Fibroblast of skin of right biceps (primary cell): ENCODE results near the gene MTA1.

Source experiments
- DNase-seq: peaks from one replicate; pipeline ENCODE4 v3.0.0-alpha.2; 2013

MTA1 gene

DNA sequence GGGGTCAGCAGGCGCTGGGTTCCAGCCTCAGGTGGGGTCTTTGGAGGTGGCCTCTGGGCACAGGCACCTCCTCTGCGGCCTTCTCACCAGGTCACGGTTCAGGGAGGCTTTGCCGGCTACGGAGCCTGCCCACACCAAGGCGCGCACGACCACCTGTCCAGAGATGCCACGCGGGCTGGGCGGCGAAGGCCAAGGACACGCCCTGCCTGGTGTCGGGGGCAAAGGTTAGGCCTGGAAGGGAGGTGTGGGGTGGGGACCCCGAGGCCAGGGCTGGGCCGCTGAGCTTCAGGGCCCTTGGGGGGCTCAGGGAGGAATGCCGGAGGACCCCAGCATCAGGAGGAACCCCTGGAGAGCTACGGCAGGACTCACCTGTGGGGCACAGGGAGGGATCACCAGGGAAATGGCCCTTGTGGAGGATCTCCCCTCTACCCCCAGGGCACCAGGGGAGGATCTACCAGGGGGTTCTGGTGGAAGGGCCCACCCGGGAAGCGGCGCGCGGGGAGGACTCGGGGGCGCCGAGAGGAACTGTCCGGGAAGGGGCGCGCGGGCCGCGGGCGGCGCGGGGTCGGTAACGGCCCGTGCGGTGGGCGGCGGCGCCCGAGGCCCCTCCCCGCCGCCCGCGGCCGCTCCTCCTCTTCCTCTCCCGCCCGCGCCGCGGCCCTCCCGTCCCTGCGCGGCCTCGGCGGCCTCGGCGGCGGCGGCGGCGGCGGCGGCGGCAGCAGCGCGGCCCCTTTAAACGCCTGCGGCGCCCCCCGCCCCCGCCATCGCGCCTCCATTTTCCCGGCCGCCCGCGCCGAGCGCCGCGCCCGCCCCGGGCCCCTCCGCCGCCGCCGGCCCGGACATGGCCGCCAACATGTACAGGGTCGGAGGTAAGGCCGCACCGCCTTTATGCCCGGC is at the start of gene MTA1:
Gene MTA1, plus strand, starts transcription at position 633 of the 897 bp plus-strand sequence. Its CDS starts 209 bp downstream, at position 842.
- DNase-seq: peak; percentile 56

DNA sequence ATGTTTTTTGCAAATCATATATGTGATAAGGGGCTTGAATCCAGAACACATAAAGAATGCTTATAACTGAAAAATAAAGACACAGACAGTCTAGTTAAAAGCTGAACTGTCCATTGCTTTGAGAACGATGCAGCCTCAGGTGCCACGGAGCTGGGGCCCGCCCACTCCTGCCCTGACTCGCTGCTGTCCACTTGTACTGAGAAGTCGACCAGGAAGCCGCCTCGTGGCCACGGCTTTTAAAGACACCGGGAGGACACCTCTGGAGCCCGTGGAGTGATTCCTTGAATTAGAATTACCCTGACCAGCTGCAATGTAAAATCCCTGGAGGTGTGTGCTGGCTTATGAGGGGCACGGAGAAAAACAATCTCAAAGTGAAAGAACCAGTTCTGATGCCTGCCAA is 45.2 kb upstream of the MTA1 start:
- no peak for DNase-seq

DNA sequence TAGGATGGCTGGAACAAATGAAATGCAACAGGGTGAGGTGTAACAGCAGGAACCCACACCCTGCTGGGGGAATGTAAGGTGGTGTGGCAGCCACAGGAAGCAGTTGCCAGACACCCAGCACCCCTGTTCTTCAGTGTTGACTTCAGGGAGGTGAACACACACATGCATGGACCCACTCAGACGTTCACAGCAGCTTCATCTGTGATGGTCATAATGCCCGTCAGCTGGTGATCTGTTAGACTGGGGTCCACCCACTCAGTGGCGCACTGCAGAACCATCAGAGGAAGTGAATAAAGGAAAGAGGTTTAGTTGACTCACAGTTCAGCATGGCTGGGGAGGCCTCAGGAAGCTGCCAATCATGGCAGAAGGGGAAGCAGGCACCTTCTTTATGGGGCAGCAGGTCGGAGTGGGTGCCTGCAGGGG is 44.0 kb upstream of the MTA1 start:
- DNase-seq: no peak

DNA sequence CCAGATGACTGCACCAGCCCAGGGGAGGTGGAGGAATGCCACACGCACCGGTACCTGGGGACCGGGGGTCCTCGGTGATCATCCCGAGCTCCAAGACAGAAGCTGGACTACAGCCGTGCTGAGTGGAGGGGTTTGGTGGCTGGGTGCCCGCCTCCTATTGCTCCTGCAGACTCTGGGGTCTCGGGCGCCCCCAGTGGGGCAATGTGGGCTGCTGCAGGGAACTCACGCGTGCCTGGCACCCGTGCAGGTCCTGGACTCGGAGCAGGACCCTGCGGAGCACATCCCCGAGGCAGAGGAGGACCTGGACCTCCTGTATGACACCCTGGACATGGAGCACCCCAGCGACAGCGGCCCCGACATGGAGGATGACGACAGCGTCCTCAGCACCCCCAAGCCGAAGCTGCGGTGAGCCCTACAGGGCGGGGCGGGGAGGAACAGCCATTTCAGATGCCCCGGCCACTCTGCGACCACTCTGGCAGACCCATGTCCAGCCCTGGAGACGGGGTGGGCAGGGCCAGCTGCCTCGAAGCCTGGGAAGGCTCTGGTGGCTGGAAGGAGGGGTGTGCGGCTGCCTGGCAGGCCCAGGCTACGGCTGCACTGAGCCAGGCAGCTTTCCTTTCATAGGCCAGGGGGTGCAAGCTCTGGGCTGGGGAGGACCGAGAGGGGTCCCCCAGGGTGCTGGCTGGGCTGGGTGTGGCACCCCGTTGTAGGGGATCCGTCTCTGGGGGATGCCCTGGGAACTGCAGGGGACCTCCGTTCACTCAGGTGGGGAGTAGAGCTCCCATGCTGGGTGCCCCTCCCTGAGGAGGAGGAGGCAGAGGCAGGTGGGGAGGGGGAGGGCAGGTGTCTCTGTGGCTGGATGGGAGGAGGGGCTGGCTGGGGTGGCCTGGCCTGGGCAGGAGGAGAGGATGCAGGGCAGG is 42.8 kb upstream of the MTA1 start:
- no peak for DNase-seq

DNA sequence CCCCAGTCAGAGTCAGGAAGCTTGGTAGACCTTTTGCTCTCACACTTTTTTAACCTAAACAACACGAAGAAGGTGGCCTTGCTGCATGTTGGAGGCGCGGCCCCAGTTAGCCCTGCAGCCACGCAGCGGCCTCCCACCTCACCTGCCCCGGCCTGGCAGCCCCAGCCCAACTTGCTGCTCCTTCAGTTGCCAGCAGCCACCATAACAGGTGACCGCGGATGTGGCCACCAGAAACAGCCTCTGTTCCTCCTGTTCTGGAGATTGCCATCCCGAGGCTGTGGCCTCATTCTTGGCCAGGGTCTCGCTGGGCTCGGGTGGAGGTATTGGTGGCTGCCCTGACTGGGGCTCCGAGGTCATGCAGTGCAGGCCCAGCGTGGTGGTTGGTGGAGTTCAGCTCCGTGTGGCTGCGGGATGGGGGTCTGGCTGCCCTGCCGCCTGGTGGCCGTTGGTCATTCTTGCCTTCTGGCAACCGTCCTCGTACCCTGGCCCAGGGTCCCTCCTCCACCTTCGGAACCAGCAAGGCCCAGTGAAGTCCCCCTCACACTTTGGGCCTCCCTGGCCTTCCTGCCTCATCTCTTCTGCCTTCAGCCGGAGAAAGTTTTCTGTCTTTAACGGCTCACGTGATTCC is 42.0 kb upstream of the MTA1 start:
- no peak for DNase-seq

DNA sequence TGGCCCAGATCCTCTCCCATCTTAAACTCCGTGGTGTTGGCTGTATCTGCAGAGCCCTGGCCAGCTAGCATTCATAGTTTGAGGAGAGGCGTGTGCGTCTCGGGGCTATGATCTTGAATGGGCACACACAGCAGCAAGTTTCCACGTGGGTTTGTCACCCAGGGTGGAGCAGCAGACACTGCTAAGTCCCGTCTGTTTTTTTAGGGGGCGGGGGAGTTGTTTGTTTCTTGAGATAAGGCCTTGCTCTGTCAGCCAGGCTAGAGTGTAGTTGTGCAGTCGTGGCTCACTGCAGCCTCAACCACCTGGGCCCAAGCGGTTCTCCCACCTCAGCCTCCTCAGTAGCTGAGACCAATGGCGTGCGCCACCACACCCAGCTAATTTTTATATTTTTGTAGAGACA is 41.4 kb upstream of the MTA1 start:
- DNase-seq: no peak

DNA sequence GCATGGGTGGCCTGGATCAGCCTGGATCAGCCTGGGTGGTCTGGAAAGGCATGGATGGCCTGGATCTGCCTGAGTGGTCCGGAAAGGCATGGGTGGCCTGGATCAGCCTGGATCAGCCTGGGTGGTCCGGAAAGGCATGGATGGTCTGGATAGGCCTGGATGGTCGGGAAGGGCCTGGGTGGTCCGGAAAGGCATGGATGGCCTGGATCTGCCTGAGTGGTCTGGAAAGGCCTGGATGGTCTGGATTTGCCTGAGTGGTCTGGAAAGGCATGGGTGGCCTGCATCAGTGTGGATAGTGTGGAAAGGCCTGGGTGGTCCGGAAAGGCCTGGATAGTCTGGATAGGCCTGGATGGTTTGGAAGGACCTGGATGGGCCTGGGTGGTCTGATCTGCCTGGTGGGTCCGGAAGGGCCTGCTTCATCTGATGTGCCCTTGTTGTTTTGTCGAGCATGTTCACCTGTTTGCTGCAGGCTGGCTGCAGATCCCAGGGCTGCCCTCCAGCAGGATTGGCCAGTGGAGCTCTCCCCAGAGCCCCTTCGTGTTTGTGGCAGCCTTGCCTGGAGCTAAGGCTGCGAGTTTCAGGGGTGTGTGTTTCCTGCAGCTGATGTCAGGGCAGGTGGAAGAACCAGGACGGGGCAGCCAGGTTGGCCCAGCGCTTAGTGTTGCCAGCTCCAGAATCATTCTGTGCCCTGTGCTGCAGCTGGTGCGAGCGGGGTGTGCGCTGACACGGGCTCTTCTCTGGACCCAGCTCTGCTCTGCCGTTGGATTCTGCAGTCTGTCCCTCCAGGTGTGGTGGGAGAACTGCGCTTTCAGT is 40.5 kb upstream of the MTA1 start:
- no peak for DNase-seq

DNA sequence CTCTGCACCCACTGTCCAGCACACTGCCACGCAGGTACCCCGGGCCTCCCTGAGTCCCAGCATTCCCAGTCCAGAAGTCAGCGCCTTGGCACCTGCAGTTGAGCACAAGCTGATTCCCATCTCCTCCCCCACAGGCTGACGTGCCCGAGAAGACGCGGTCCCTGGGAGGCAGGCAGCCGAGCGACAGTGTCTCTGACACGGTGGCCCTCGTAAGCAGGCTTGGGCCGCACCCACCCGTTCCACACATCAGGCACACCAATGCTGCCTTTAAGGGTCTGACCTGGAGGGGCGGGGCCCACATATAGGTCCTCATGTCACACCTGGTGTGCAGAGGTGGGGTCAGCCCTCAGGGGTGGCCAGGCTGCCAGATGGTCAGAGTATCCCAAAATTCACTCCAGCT is 39.7 kb upstream of the MTA1 start:
- no peak for DNase-seq

DNA sequence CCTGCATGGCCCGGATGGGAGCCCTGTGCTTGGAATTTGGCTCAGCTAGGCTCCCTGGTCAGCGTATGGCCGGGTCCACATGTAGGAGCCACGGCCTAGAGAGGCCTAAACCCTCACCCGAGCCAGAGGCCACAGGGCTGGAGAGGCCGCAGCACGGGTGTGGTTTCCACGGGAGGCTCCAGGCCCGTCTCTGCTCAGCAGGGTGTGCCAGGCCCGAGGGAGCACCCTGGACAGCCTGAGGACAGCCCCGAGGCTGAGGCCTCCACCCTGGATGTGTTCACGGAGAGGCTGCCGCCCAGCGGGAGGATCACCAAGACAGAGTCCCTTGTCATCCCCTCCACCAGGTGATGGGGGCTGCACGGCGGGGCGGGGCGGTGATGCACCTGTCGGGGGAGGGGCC is 38.9 kb upstream of the MTA1 start:
- no peak for DNase-seq

DNA sequence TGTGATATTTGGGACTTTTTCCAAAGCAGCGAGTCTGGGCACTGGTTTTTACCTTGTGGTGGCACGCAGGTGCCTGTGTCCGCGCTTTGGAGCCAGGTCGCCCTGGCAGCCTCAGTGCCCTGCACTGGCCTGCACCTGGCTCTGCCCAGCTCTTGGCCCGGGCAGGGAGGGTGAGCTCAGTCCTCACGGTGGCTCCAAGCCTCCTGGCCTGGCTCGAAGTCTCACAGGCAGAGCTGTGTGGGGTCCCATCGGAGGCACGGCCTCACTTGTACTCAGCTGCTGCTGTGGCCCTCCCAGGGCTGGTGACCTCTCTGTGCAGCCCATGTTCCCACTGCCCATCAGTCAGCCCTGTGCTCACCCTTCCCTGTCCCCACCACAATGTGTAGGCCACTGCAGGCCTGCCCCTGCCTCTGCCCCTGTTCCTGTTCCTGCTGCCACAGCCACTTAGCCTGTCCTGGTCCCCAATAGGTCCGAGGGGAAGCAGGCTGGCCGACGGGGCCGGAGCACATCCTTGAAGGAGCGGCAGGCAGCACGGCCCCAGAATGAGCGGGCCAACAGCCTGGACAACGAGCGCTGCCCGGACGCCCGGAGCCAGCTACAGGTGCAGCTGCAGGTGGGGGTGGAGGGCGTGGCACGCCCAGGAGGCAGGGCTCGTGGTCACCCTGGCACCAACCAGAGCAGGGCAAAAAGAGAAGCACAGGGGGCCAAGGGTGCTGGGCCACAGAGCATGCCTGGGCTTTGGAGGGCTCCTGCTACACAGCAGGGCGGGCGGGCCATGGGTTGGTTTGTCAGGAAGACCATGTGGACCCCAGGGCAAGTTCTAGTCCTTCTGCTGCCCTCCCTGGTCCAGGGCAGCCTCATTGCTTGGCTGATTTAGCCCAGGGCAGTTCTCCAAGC is 37.9 kb upstream of the MTA1 start:
- DNase-seq: no peak

DNA sequence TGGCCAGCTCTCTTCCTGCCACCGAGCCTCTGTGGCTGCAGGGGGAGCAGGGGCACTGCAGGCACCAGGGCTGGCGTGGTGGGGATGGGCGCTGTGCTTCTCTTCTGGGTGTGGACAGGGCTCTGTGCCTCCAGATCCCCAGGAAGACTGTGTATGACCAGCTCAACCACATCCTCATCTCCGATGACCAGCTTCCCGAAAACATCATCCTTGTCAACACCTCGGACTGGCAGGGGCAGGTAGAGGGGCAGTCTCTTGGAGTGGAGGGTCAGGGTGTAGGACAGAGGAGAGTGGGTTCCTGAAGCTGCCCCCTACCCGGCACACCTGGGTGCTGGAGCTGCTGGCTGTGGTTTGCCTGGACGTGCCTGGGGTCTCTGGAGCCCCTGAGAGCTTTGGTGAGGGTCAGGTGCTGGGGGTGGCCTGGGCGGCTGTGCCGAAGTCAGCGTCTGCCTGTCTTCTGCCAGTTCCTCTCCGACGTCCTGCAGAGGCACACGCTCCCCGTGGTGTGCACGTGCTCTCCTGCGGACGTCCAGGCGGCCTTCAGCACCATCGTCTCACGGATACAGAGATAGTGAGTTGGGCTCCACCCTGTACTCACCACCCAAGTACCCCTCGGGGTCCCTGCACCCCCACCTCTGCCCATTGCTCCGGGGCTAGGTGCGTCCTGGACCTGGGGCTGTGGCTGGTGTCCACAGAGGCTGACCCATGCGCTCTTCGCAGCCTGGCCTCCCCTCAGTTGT is 37.1 kb upstream of the MTA1 start:
- DNase-seq: no peak

DNA sequence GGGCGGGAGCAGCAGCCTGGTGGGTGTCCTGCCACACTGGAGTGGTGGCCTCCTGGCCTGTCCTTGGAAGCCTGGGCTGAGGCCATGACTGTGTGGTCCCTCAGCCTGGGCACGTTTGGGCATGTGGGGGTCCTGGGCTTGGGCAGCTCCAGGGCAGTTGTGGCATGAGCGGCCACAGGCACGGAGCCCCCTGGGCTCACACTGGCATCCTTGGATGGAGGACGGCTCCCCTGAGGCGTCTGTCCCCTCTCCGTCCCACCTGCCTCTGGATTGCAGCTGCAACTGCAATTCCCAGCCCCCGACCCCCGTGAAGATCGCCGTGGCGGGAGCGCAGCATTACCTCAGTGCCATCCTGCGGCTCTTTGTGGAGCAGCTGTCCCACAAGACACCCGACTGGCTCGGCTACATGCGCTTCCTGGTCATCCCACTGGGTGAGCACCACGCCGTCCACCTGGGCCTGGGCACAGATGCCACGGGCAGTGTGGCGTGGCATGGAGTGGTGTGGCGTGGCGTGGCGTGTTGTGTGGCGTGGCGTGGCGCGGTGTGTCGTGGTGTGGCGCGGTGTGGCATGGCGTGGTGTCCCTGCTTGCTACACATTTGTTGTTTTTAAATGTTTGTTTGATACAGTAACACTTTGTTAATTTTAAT is 36.4 kb upstream of the MTA1 start:
- no peak for DNase-seq

DNA sequence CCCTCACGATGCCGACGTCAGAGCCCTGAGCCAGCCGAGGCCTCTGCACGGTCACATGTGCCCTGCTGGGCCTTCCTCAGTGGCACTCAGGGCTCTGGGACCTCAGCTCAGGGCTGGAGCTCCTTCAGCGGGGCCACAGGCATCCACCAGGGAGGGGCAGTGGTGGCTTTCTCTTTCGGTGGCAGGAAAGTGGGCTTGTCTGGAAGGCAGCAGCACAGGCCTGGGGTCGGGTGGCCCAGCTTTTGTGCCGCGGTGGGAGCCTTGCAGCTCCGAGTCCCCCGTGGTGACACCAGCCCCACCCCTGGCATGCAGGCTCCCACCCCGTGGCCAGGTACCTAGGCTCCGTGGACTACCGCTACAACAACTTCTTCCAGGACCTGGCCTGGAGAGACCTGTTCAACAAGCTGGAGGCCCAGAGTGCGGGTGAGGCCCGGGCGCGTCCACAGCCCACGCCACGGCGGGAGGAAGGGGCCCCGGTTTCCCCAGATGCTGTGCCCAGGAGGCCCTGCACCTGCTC is 35.5 kb upstream of the MTA1 start:
- DNase-seq: no peak

DNA sequence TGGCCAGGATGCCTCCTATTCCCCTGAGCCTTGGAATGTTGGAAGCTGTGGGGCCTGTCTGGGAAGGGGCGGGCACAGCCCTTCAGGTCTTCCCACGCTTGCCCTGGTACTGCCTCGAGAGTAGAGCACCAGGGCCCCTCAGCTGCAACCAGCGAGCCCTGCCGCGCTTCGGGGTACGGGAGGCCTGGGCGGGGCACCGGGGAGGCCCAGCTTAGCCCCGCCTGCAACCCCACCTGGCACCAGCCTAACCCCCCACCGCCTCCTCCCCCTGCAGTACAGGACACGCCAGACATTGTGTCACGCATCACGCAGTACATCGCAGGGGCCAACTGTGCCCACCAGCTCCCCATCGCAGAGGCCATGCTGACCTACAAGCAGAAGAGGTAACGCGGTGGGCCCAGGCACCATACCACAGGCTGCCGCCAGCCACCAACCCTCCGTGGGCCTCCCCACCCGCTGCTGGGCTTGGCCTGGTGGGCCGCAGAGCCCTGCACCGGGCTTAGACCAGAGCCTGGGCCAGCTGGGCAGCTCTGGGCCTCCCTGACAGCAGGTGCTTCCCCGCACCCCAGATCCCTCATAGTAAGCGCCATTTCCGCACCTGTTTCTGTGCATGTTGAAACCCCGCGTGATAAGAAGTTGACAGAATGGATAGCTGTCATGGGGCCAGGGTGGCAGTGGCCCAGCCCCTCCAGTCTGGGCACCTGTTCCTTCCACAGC is 34.9 kb upstream of the MTA1 start:
- DNase-seq: no peak

DNA sequence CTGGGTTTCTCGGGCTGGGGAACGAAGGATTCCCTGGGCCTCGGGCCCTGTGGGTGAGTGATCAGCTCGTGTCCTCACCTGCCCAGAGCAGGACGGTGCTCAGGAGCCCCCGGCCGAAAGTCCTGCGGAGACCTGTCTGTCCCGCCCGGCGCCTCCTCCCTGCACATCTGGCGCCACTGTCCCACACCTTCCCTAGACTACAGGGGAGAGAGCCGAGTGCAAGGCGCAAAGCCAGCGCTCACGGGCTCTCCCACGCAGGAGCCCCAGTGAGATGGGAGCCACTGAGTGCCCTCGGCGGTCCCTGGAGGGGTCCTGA is 34.3 kb upstream of the MTA1 start:
- no peak for DNase-seq

DNA sequence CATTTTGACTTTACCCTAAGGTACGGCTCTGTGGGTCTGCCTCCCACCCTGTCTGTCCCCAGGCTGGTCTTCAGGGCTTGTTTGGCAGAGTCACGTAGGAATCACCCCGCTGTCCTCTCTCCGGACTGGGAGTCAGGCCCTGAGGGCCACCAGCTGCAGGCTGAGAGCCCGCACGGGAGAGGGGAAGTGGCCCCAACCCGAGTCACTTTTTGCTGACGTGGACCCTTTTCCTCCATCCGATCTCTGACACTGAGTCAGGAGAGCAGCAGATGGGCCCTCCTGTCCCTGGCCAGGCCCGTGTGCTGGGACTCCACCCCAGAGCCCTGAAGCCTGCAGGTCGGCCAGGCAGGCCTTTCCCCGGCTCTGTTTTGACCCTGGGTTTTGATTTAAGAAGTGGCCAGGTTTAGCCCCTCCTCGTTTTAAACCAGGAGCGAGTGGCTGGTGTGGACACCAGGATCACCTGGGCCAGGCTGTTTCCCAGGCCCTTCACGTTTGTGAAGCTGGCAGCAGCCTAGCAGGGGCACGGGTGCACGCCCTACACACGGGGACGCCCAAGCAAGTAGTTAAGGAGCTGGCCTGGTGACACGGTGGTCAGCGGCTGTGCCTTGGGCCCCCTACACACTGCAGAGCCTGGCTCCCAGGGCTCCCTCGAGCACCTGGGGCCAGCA is 33.8 kb upstream of the MTA1 start:
- no peak for DNase-seq

DNA sequence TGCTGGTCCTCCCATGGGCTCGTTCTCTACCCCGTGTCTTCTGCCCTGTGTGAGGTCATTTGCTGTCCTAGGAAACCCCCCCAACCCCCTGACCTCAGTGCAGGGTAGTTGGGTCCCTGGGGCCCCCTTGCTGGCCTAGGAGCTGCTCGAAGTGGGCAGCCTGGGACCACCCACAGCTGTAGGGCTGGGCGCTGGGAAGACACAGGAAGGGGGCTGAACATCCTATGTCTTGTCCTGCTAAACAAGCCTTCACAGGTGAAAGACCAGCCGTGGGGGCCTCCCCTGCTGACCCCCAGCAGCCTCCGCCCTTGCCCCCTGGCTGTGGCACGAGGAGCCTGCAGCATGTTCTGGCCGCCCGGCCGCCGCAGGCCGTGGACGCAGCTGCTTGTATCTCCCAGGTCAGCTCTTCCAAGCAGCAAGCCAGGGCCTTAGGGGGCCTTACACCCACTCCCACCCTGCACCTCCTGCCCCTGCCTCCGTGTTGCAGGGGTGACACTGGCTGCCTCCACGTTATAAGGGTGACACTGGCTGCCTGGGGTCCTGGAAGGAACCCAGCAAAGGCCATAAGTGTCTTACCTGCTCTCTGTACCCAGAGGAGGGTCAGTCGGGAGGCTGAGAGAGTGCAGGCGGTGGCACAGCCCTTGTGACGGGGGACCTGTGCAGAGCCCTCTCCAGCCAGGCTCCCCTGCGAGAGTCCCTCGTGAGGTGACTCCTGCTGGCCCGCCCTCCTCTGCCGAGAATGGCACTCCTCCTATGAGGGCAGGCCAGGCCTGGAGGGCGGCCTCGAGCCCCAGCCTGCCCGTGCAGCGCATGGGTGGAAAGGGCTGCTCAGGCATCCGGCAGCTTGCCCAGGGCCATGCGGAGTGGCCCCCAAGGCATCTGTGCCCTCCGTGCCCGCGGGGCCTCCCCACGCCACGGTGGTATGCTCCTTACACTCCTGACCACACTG is 32.8 kb upstream of the MTA1 start:
- DNase-seq: no peak

DNA sequence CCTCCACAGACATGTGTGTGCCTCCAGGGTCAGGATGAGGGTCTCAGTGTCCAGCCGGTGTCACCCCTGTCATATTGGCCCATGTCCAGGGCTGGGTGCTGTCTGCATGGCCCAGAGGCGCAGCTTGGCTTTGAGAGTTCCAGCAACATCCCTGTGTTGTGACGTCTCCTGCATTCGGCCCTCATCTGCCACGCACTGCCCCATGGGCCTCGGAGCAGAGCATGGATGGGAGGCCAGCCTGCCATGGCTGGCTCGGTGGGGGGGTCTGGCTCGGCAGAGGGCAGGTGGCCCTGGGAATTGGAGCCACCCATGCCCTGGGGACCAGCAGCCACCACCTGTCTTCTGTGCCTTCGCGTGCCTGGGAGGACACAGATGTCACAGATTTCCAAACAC is 32.1 kb upstream of the MTA1 start:
- DNase-seq: no peak
